ENCODE results near the gene C11orf91. TPM values are rescaled to one million over a fixed set of nuclear protein-coding genes. Genes with fewer than 3 reads are reported as not detected.

The C11orf91 gene
- total RNA-seq, 1 donor from 2014 or later: 0.69 TPM

- no peak for TF ChIP-seq CTCF (IDR thresholded peaks at IDR 0.05; ENCODE audit: unreplicated experiment)
- Mint-ChIP-seq H3K9me3 (ENCODE audit: low read depth) (no peaks in the 10 kb centered on the region), H3K36me3 (ENCODE audit: insufficient read depth) (peaks cover 2% of the 10 kb centered on the region), H3K4me1 (ENCODE audit: low read depth) (no peaks in the 10 kb centered on the region), H3K4me3 (ENCODE audit: low read depth) (no peak overlapping the region), H3K27me3 (no peaks in the 10 kb centered on the region), H3K27ac (no peak overlapping the region)
- no peak for DNase-seq (ENCODE audit: low spot score, unreplicated experiment)
Observed at GRCh38 chr11:33660962-33661361, 39.7 kb downstream of the C11orf91 start.

GRCh38 chr11:33659370-33660139 is 41.1 kb downstream of the C11orf91 start:
- no peak for TF ChIP-seq CTCF (IDR thresholded peaks at IDR 0.05; ENCODE audit: unreplicated experiment)
- Mint-ChIP-seq H3K36me3 (ENCODE audit: insufficient read depth) (peaks cover 2% of the 10 kb centered on the region), H3K9me3 (ENCODE audit: low read depth) (no peaks in the 10 kb centered on the region), H3K4me3 (ENCODE audit: low read depth) (no peak overlapping the region), H3K27me3 (no peaks in the 10 kb centered on the region), H3K4me1 (ENCODE audit: low read depth) (no peaks in the 10 kb centered on the region), H3K27ac (no peak overlapping the region)
- no peak for DNase-seq (ENCODE audit: low spot score, unreplicated experiment)

GRCh38 chr11:33658195-33658900 is 42.3 kb downstream of the C11orf91 start:
- TF ChIP-seq CTCF (IDR thresholded peaks at IDR 0.05; ENCODE audit: unreplicated experiment): no peak
- Mint-ChIP-seq H3K9me3 (ENCODE audit: low read depth) (no peaks in the 10 kb centered on the region), H3K27me3 (no peaks in the 10 kb centered on the region), H3K27ac (no peak overlapping the region), H3K36me3 (ENCODE audit: insufficient read depth) (peaks cover 4% of the 10 kb centered on the region), H3K4me1 (ENCODE audit: low read depth) (no peaks in the 10 kb centered on the region), H3K4me3 (ENCODE audit: low read depth) (no peak overlapping the region)
- DNase-seq (ENCODE audit: low spot score, unreplicated experiment): no peak

- Mint-ChIP-seq H3K27me3 (no peaks in the 10 kb centered on the region), H3K9me3 (ENCODE audit: low read depth) (no peaks in the 10 kb centered on the region), H3K4me1 (ENCODE audit: low read depth) (no peaks in the 10 kb centered on the region), H3K4me3 (ENCODE audit: low read depth) (no peak overlapping the region), H3K36me3 (ENCODE audit: insufficient read depth) (peaks cover 4% of the 10 kb centered on the region), H3K27ac (no peak overlapping the region)
- TF ChIP-seq CTCF (IDR thresholded peaks at IDR 0.05; ENCODE audit: unreplicated experiment): no peak
- DNase-seq (ENCODE audit: low spot score, unreplicated experiment): no peak
Observed at GRCh38 chr11:33657757-33658156, 42.9 kb downstream of the C11orf91 start.

GRCh38 chr11:33656768-33657167 is 43.9 kb downstream of the C11orf91 start:
- Mint-ChIP-seq H3K27me3 (no peaks in the 10 kb centered on the region), H3K27ac (no peak overlapping the region), H3K36me3 (ENCODE audit: insufficient read depth) (peaks cover 4% of the 10 kb centered on the region), H3K9me3 (ENCODE audit: low read depth) (no peaks in the 10 kb centered on the region), H3K4me1 (ENCODE audit: low read depth) (no peaks in the 10 kb centered on the region), H3K4me3 (ENCODE audit: low read depth) (no peak overlapping the region)
- TF ChIP-seq CTCF (IDR thresholded peaks at IDR 0.05; ENCODE audit: unreplicated experiment): no peak
- no peak for DNase-seq (ENCODE audit: low spot score, unreplicated experiment)
